Kidney (tissue), 14 donors: ENCODE results near the gene CMTM5. TPM values are rescaled to one million over a fixed set of nuclear protein-coding genes. Genes with fewer than 3 reads are reported as not detected.

ENCODE experiments used
- DNase-seq, 5 donors: peaks; one replicate each; pipeline ENCODE4 v3.0.0-alpha.2; 2013 to 2020
- FAIRE-seq: peaks from 2 replicates; lab custom pipeline; 2012; peaks lifted over from hg19 to GRCh38; lab: Jason Lieb, UNC
- H3K27ac ChIP-seq, 2 donors: one replicate each; pipeline ENCODE4 v1.7.0; 2013; ENCODE audit warnings: low read depth in 2 of 2, low read length in 2 of 2, inconsistent platforms in 1 of 2
- H3K27me3 ChIP-seq: one replicate; pipeline ENCODE4 v1.7.1; 2013; ENCODE audit warnings: low read length, inconsistent platforms; ENCODE audit not compliant: control insufficient read depth, insufficient read depth
- H3K36me3 ChIP-seq, 3 donors: one replicate each; pipeline versions ENCODE4 v1.7.0 to v1.7.1; 2013; ENCODE audit warnings: low read length in 3 of 3, control low read depth in 1 of 3, inconsistent platforms in 1 of 3; ENCODE audit not compliant: insufficient read depth in 3 of 3, control insufficient read depth in 2 of 3
- H3K4me1 ChIP-seq, 3 donors: one replicate each; pipeline versions ENCODE4 v1.7.0 to v1.7.1; 2013; ENCODE audit warnings: low read length in 3 of 3, inconsistent platforms in 1 of 3, low read depth in 1 of 3; ENCODE audit not compliant: control insufficient read depth in 2 of 3, insufficient read depth in 2 of 3
- H3K4me3 ChIP-seq, 3 donors: one replicate each; pipeline versions ENCODE4 v1.7.0 to v1.8.1; 2013; ENCODE audit warnings: low read length in 3 of 3, control low read depth in 1 of 3, inconsistent platforms in 1 of 3
- H3K9ac ChIP-seq, 3 donors: one replicate each; pipeline versions ENCODE4 v1.7.0 to v1.7.1; 2013; ENCODE audit warnings: low read length in 3 of 3, control low read depth in 1 of 3, inconsistent platforms in 1 of 3
- H3K9me3 ChIP-seq, 3 donors: one replicate each; pipeline versions ENCODE4 v1.7.0 to v1.7.1; 2013; ENCODE audit warnings: low read length in 3 of 3, control low read depth in 1 of 3, inconsistent platforms in 1 of 3; ENCODE audit not compliant: control insufficient read depth in 2 of 3, insufficient read depth in 1 of 3
- intact Hi-C: fragments of 100-400 bp; cut with DNase I; formaldehyde crosslinking; loops from one replicate; pipeline ENCODE4 v1.11.1; 2022
- polyA plus RNA-seq: library from polyadenylated mRNA; stranded (reverse); fragments of 350-450 nt; fragmentation: Illumina TruSeq; extraction: RNeasy Lipid Tissue Mini Kit (QIAGEN cat#74804); gene quantifications from one replicate; pipeline ENCODE4 v1.2.3, GENCODE V29; 2014; ENCODE audit warnings: low read depth, low replicate concordance; ENCODE audit not compliant: insufficient read depth
- total RNA-seq: library from RNA; stranded (reverse); fragmentation: NEBNext Ultra II Directional; extraction: Animal tissue kit (Norgen Biotek cat#: 25700); gene quantifications from one replicate; pipeline ENCODE4 v1.2.1, GENCODE V29; 2021
- TF ChIP-seq, protein P1 (sequence below): IDR thresholded peaks from 3 replicates; pipeline ENCODE4 v1.5.1; 2012; ENCODE audit warnings: mild to moderate bottlenecking, moderate library complexity, borderline replicate concordance; ENCODE audit not compliant: insufficient read depth; ENCODE audit errors: extremely low read depth
- donor health status: control.
- donor health status: control.
- donor health status: control.
- donor health status: control.
- donor health status: control.
- donor health status: DM: yes; HTN: yes; CAD: no.
- donor health status: Normal renal cell carcinoma (clear cell type).

CMTM5 gene
- total and polyA plus RNA-seq, 2 donors from 2014 or later, result 0.54 to 1.1 TPM

GRCh38 chr14:23392613-23393012, 15.8 kb downstream of the CMTM5 start:
- TF ChIP-seq, protein P1, sequence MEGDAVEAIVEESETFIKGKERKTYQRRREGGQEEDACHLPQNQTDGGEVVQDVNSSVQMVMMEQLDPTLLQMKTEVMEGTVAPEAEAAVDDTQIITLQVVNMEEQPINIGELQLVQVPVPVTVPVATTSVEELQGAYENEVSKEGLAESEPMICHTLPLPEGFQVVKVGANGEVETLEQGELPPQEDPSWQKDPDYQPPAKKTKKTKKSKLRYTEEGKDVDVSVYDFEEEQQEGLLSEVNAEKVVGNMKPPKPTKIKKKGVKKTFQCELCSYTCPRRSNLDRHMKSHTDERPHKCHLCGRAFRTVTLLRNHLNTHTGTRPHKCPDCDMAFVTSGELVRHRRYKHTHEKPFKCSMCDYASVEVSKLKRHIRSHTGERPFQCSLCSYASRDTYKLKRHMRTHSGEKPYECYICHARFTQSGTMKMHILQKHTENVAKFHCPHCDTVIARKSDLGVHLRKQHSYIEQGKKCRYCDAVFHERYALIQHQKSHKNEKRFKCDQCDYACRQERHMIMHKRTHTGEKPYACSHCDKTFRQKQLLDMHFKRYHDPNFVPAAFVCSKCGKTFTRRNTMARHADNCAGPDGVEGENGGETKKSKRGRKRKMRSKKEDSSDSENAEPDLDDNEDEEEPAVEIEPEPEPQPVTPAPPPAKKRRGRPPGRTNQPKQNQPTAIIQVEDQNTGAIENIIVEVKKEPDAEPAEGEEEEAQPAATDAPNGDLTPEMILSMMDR, result no peak
- DNase-seq, result no peak
- H3K27me3 ChIP-seq, result no peaks in the 10 kb centered on the region
- H3K9ac ChIP-seq, result no peak overlapping the region
- H3K27ac ChIP-seq, result no peak overlapping the region
- FAIRE-seq, result no peak
- H3K4me1 ChIP-seq, result no peaks in the 10 kb centered on the region
- H3K4me3 ChIP-seq, result no peak overlapping the region
- no peaks in the 10 kb centered on the region for H3K9me3 ChIP-seq
- no peaks in the 10 kb centered on the region for H3K36me3 ChIP-seq
- intact Hi-C loops, result no loop called here

- TF ChIP-seq, protein P1, result no peak
- no peak for FAIRE-seq
- H3K9me3 ChIP-seq, result no peaks in the 10 kb centered on the region
- no peaks in the 10 kb centered on the region for H3K36me3 ChIP-seq
- H3K27ac ChIP-seq, result no peak overlapping the region
- H3K4me1 ChIP-seq, result no peaks in the 10 kb centered on the region
- intact Hi-C loops, result no loop called here
- no peak for DNase-seq
- H3K9ac ChIP-seq, result no peak overlapping the region
- no peak overlapping the region for H3K4me3 ChIP-seq
- H3K27me3 ChIP-seq, result no peaks in the 10 kb centered on the region
These were observed 19.3 kb downstream of the CMTM5 start for GRCh38 chr14:23396126-23396525.

GRCh38 chr14:23396781-23397407, 20.0 kb downstream of the CMTM5 start:
- Histone ChIP-seq H3K36me3 (no peaks in the 10 kb centered on the region), H3K27ac (no peak overlapping the region), H3K9me3 (no peaks in the 10 kb centered on the region), H3K4me1 (no peaks in the 10 kb centered on the region), H3K4me3 (no peak overlapping the region), H3K27me3 (no peaks in the 10 kb centered on the region), H3K9ac (no peak overlapping the region)
- no peak for FAIRE-seq
- intact Hi-C loops, result no loop called here
- TF ChIP-seq, protein P1, result no peak
- DNase-seq, result no peak

DNA sequence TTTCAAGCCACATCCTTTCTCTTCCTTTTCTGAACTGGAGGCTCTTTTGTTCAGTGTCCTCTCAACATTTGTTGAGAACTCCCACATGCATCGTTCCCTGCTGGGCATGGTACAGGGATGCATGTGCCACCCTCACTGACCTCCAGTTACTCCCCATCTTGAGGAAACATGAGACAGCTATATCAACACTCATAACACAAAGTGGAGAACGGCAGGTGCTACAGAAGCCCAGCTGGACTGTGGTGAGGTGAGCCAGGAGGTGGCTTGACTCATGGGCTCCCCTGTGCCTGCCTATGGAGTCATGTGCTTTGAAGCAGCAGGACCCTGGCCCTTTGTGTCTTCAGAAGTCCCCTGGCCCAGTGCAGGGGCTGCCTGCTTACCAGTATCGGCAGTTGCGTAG, 21.5 kb downstream of the CMTM5 start:
- H3K9me3 ChIP-seq, result no peaks in the 10 kb centered on the region
- no peak overlapping the region for H3K4me3 ChIP-seq
- intact Hi-C loops, result no loop called here
- no peak for FAIRE-seq
- peak in 1 of 5 donors; percentile 26 for DNase-seq
- TF ChIP-seq, protein P1, result no peak
- H3K27me3 ChIP-seq, result no peaks in the 10 kb centered on the region
- no peaks in the 10 kb centered on the region for H3K4me1 ChIP-seq
- no peak overlapping the region for H3K9ac ChIP-seq
- no peaks in the 10 kb centered on the region for H3K36me3 ChIP-seq
- H3K27ac ChIP-seq, result no peak overlapping the region
